T-helper 2 cell treated with Interferon-gamma antibody and Interleukin-4, amounts not matched to agents 100 ng/mL and 5 ng/mL, for 36 hours (primary cell): ENCODE data around the gene SDHAF1. TPM values are rescaled to one million over a fixed set of nuclear protein-coding genes. Genes with fewer than 3 reads are reported as not detected.
"Not testable (repeated sequence)": the region's sequence is repeated elsewhere in the genome, so short reads cannot be mapped to it uniquely, and the experiment has no call there.

Source experiments
- intact Hi-C: fragments of 100-400 bp; cut with micrococcal nuclease; formaldehyde crosslinking; loops from one replicate; pipeline ENCODE4 v1.15.1; 2023
- total RNA-seq: library from RNA; stranded (reverse); gene quantifications from 2 replicates; pipeline ENCODE4 v1.2.3, GENCODE V29; 2022

SDHAF1 gene
- 16.1 and 16.7 TPM in 2 replicates for total RNA-seq

GRCh38 chr19:35995048-35995993 is at the start of gene SDHAF1:
TSS of gene SDHAF1 (plus strand) at chr19:35995188. CDS start at chr19:35995275, 87 bp downstream.
- intact Hi-C loops = loop anchor here (1.0 to 5.0 kb wide), 3 partner anchors 19 to 122 kb away; partner anchors contain the start of genes ALKBH6, TBCB, THAP8 and WDR62

GRCh38 chr19:35946203-35946602 is 48.8 kb upstream of the SDHAF1 start:
- intact Hi-C loops = no loop called here

- intact Hi-C loops = no loop called here
These were observed 45.9 kb upstream of the SDHAF1 start for GRCh38 chr19:35949131-35949530.

- intact Hi-C loops = no loop called here
These were observed 38.9 kb upstream of the SDHAF1 start for GRCh38 chr19:35955881-35956634.

GRCh38 chr19:35957411-35957810 is 37.6 kb upstream of the SDHAF1 start:
- intact Hi-C loops = not testable (repeated sequence)

GRCh38 chr19:35958660-35959039 is 36.3 kb upstream of the SDHAF1 start:
- intact Hi-C loops = no loop called here

- intact Hi-C loops = no loop called here
These were observed 35.7 kb upstream of the SDHAF1 start for GRCh38 chr19:35959040-35959967.

GRCh38 chr19:35959968-35960320 is 35.0 kb upstream of the SDHAF1 start:
- intact Hi-C loops = no loop called here

- intact Hi-C loops = no loop called here
These were observed 34.5 kb upstream of the SDHAF1 start for GRCh38 chr19:35960432-35960972.

GRCh38 chr19:35963514-35963913 is 31.5 kb upstream of the SDHAF1 start:
- intact Hi-C loops = loop anchor here (1.0 kb wide), 1 partner anchor 12 kb away; no protein-coding TSS in a partner anchor

GRCh38 chr19:35966771-35967170 is 28.2 kb upstream of the SDHAF1 start:
- intact Hi-C loops = no loop called here

- intact Hi-C loops = no loop called here
These were observed 21.5 kb upstream of the SDHAF1 start for GRCh38 chr19:35973487-35973886.

GRCh38 chr19:35975608-35976214 is 19.3 kb upstream of the SDHAF1 start:
- intact Hi-C loops = loop anchor here (1.0 kb wide), 1 partner anchor 12 kb away; no protein-coding TSS in a partner anchor

GRCh38 chr19:35977446-35978222 is 17.4 kb upstream of the SDHAF1 start:
- intact Hi-C loops = no loop called here

- intact Hi-C loops = no loop called here
These were observed 16.7 kb upstream of the SDHAF1 start for GRCh38 chr19:35978271-35978670.

GRCh38 chr19:35978832-35979365 is 16.1 kb upstream of the SDHAF1 start:
- intact Hi-C loops = no loop called here

GRCh38 chr19:35980997-35981396 is 14.0 kb upstream of the SDHAF1 start:
- intact Hi-C loops = not testable (repeated sequence)

GRCh38 chr19:35983177-35983576 is 11.8 kb upstream of the SDHAF1 start:
- intact Hi-C loops = no loop called here

GRCh38 chr19:35986111-35986510 is 8.9 kb upstream of the SDHAF1 start:
- intact Hi-C loops = no loop called here
